ENCODE measurements around the gene C1QTNF9B. TPM values are rescaled to one million over a fixed set of nuclear protein-coding genes. Genes with fewer than 3 reads are reported as not detected.

Gene C1QTNF9B
- total RNA-seq, result not detected in 2 replicates

GRCh38 chr13:23897452-23897919 lies at the start of gene C1QTNF9B:
Gene C1QTNF9B, minus strand, starts transcription at chr13:23897502.

DNA sequence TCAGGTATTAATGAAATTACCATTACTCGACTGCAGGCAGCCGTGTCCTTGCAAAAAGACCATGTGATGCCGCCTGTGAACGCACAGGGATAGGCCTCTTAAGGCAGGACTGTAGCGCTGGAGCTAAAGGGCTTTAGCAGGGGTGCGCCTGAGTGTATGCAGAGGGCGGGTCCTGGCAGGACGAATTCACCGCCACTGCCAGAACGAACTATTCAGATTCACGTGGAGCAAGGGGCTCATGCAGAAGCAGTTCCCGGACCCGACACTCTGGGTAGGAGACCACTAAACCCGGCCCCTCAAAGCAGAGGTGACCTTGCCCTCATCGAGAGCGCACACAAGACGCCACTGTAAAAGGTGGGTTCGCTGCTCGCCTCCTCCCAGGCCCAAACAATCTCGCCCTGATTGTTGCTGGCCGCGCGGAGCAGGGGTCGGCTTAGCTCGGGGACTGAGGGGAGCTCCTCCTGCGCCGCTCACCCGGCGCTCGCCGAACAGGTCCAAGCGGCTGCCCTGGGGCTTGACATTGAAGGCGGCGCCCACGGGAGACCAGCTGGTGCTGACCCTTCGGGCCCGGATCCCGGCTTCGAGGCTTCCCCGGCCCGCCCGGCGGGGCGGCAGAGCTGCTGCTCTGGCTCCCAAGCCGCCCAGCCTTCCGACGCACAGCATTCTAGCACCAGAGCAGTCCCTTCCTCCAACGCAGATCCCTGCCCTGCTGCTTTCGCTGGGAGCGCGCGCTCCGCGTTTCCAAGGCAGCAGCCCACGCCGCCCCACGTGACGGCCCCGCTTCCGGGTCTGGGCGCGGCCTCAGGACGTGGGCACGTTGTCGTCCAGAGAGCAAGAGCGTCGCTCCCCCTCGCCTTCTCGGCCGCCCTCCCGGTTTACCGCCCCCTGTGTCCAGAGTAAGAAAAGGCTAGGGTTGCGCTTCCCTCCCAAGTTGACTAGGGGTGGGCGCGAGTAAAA lies 8.4 kb downstream of the C1QTNF9B start, which contains the start of gene MIPEP:
TSS of gene MIPEP (minus strand) at position 743 of the 957 bp plus-strand sequence. CDS start at position 663, 80 bp downstream.

Other genes starting within 250 kb of the C1QTNF9B start
- 14.4 and 20.1 TPM in 2 replicates for gene MIPEP, start 8.1 kb downstream of the C1QTNF9B start, total RNA-seq